ENCODE results near the gene VWA5B1.

DNA sequence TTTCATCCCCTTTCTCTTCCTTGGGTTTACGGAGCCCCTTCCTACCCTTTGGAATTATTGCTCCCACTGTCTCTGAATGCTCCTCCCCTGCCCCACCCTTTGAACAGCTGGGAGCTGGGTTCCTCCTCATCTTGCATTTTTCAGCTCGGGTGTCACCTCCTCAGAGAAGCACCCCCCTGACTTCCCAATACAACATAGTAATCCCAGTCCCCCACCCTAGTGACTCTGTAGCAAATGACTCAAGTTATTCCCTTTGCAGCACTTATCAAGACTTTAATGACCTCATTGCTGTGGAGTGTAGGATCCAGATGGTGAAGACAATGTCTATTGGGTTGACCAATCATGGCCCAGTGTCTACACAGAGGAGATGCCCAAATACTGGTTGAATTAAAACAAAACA lies 8.9 kb upstream of the VWA5B1 start:
- TF ChIP-seq, protein P1, sequence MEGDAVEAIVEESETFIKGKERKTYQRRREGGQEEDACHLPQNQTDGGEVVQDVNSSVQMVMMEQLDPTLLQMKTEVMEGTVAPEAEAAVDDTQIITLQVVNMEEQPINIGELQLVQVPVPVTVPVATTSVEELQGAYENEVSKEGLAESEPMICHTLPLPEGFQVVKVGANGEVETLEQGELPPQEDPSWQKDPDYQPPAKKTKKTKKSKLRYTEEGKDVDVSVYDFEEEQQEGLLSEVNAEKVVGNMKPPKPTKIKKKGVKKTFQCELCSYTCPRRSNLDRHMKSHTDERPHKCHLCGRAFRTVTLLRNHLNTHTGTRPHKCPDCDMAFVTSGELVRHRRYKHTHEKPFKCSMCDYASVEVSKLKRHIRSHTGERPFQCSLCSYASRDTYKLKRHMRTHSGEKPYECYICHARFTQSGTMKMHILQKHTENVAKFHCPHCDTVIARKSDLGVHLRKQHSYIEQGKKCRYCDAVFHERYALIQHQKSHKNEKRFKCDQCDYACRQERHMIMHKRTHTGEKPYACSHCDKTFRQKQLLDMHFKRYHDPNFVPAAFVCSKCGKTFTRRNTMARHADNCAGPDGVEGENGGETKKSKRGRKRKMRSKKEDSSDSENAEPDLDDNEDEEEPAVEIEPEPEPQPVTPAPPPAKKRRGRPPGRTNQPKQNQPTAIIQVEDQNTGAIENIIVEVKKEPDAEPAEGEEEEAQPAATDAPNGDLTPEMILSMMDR (IDR thresholded peaks at IDR 0.05) = no peak
- no peak for TF ChIP-seq POLR2A (IDR thresholded peaks at IDR 0.05)

Measured in uterus (tissue), 2 donors.